GM21576 (cell line): ENCODE results near the gene CIROP.

Source experiments
- ATAC-seq: cut with Tn5 transposase; IDR thresholded peaks from one replicate; pipeline ENCODE4 v1.9.1; 2021; ENCODE audit warnings: mild to moderate bottlenecking, moderate library complexity; ENCODE audit not compliant: unreplicated experiment

Gene CIROP, protein sequence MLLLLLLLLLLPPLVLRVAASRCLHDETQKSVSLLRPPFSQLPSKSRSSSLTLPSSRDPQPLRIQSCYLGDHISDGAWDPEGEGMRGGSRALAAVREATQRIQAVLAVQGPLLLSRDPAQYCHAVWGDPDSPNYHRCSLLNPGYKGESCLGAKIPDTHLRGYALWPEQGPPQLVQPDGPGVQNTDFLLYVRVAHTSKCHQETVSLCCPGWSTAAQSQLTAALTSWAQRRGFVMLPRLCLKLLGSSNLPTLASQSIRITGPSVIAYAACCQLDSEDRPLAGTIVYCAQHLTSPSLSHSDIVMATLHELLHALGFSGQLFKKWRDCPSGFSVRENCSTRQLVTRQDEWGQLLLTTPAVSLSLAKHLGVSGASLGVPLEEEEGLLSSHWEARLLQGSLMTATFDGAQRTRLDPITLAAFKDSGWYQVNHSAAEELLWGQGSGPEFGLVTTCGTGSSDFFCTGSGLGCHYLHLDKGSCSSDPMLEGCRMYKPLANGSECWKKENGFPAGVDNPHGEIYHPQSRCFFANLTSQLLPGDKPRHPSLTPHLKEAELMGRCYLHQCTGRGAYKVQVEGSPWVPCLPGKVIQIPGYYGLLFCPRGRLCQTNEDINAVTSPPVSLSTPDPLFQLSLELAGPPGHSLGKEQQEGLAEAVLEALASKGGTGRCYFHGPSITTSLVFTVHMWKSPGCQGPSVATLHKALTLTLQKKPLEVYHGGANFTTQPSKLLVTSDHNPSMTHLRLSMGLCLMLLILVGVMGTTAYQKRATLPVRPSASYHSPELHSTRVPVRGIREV

DNA sequence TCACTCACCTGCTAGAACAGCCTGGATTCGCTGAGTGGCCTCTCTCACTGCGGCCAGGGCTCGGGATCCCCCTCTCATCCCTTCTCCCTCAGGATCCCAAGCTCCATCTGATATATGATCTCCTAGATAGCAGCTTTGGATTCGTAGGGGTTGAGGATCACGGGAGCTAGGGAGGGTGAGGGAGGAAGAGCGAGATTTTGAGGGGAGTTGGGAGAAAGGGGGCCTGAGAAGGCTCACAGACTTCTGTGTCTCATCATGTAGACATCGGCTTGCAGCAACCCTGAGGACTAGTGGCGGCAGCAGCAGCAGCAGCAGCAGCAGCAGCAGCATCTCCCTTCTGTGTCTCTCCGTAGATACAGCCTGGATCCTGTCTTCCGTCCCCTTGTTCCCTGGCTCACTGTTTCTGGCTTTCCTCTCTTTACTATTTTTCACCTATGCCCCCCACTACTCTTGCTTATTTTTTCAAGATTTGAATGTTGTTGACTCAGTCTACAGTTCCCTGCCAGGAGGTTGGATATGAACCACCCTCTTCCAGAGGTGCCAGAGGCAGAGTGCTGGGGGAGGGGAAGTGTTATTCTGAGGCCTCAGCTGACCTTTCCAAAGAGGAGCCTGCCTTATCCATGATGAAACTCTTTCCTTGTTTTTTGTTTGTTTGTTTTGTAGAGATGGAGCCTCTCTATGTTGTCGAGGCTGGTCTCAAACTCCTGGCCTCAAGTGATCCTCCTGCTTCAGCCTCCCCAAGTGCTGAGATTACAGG, at the start of gene CIROP:
Gene CIROP (minus strand): TSS at position 399 of the 757 bp plus-strand sequence. CDS start 69 bp downstream, at position 330.
- no peak for ATAC-seq

DNA sequence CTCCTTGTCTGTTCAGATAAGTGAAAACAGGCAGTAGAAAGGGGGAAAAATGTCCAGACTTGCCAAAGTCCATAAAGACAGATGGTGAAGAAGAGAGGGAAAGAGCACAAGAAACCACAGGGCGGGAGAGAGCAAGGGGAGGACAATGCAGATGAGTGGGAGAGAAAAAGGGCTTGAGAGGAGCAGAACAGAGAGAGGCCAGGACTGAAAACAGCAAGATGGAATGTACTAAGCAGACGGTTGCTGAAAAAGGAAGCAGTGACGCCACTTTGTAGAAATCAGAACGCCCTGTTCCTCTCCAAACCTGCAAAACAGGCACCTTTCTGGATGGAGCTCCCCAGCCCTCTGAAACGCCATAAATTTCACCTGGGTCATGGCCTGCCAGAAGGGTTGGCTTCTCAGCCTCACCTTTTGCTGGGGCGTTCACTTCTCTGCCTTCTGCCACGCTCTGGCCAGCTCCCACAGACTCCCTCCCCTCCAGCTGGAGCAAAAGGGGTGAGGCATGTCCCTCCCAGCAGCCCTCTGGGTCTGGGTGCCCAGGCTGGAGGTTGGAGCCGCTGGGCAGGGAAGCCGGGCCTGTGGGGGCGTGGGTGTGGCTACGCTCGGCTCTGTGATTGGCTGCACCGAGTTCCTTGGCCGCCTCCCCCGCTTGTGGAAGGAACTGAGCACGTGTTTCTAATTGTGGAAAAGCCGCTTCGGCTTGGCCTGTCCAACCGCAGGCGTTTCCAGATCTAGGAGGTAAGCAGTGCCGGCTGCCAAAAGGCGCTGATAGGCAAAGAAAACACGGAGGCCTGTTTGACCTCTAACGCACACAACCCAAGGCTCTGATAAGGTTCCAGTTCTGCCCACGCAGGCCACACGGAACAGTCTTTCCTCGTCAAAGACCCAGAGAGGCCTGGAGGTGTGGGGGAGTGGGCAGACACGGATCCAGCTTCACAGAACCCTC, 49.3 kb upstream of the CIROP start:
- ATAC-seq, result no peak

DNA sequence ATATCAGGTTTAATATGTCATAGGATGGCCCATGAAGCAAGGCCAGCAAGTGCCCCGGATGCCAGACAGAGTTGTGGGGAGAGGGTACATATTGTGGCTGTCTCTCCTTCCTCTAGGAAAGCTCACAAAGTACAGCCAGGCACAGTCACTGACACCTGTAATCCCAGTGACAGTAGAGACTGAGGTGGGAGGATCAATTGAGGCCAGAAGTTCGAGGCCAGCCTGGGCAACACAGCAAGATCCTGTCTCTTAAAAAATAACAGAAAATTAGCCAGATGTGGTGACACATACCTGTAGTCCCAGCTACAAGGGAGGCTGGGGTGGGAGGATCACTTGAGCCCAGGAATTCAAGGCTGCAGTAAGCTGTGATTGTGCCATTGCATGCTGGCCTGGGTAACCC, 46.6 kb upstream of the CIROP start:
- no peak for ATAC-seq

DNA sequence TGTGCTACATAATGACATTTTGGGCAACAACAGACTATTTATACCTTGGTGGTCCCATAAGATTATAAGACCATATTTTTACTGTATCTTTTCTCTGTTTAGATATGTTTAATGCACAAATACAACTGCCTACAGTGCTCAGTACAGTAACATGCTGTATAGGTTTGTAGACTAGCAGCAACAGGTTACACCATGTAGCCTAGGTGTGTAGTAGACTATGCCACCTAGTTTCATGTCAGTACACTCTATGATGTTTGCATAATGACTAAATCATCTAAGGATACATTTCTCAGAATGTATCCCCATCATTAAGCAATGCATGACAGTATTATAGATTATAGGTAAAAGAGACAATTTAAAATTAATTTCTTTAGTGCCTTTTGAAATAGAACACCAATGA, 45.0 kb upstream of the CIROP start:
- no peak for ATAC-seq

DNA sequence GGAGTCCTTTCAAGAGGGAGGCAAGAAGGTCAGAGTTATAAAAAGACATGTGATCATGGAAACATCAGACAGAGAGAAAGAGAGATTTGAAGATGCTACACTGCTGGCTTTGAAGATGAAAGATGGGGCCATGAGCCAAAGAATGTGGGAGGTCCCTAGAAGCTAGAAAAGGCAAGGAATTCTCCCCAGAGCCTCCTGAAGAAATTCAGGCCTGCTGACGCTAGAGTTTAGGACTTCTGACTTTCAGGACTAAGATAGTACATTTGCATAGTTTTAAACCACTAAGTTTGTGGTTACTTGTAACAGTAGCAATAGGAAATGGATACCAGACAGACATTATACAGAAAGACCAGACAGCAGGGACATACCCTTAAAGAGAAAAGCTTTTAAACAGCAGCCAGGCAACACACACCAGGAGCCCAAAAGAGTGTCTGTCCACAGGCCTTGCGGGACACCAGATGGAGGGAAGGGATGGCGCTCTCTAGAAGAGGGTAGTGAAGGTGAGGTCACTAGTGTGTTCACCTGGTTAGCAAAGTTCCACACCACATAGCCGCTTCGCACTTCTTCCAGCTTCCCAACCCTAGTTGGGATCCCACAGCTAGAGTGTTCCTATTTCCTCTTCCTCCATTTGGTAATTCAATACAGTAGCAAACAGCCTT, 43.9 kb upstream of the CIROP start:
- no peak for ATAC-seq

DNA sequence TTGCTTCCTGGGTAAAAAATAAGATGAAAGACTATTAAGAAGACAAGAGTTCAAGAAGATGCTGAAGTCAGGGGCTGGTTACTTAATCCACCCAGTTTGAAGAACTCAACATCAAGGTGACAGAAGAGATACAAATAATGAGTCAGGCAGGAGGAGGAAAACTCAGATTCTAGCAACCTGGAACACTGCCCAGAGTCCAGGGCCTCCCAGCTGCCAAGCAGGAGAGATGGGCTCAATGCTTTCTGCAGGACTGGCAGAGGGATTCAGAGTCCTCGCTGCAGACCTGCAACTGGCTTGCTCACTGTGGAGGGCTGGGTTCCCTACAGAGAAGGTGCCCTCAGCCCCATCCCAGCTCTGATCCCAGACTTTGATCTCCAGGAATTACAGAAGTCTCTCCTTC, 42.9 kb upstream of the CIROP start:
- no peak for ATAC-seq

DNA sequence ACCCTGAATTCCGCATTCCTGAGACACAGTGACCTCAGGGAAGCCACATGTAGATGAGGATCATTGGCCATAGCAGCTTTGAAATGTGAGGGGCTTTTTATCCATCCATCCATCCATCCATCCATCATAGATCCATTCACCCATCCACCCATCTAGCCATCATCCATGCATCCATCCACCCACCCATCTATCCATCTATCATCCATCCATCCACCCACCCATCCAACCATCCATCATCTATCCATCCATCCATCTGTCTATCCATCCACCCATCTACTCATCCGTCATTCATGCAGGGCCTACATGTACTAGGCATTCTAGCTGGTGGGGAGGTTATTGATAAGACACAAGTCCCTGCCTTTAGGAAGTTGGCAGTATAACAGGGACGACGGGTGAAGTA, 42.2 kb upstream of the CIROP start:
- no peak for ATAC-seq

DNA sequence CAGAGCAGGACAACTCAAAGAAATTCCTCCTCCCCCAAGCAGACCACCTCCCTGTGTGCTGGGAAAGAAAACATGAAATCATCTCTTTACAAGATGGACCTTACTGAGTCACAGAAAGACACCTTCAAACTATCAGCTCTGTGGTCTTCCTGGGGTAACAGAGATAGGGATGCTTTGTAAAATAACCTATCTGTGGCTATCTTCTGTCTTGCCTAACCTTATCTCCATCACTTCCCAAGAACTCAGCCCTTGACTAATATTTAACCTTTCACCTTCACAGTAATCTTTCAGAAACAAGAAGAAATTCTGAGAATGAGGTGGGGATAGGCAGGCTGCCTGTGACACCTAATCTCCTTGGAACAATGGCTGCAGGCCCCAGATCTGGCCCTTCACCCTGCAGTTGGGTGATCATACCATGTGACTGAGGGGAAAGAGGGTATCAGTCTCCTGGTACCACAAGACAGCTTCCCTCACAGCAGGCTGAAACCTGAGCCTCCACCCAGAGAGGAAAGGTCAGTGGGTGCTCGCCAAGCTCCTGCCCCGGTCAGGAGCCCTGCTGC, 41.6 kb upstream of the CIROP start:
- ATAC-seq, result no peak

DNA sequence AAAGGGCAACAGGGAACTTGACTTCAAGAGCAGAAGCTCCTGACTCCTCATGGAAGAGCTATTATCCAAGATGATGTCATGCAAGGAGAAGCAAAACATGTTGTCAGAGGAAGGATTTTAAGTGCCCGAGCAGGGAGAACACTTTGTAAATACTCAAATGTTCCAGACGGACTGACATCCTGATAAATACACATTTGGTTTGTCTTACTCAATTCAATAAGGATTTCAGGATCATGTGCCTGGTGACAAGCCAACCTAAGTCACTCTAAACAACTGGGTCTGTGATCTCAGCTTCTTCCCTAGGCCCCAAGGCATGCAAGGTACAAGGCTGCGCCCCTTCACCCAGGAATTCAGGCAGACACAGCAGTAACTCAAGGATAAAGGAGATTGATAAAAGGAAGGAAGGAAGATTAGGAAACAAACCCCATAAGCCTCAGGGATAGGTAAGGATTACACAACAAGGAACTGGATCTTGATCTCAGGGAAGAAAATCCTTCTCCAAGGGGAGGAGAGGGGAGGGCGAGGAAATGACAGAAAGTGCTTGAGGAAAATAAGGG, 41.1 kb upstream of the CIROP start:
- ATAC-seq, result no peak

DNA sequence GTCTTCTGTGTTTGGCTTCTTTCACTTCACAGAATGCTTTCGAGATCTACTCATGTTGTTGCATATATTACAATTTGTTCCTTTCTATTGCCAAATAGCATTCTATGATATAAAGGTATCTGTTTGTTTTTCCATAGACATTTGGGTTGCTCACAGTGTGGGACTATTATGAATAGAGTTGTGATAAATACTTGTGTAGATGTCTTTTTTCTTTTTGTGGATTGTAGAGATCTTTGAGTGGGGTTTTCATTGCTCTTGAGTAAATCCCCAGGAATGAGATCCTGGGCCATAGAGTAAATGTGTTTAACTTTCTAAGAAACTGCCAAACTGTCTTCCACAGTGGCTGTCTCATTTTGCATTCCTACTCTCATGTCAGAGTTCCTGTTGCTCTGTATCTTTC, 39.1 kb upstream of the CIROP start:
- no peak for ATAC-seq

DNA sequence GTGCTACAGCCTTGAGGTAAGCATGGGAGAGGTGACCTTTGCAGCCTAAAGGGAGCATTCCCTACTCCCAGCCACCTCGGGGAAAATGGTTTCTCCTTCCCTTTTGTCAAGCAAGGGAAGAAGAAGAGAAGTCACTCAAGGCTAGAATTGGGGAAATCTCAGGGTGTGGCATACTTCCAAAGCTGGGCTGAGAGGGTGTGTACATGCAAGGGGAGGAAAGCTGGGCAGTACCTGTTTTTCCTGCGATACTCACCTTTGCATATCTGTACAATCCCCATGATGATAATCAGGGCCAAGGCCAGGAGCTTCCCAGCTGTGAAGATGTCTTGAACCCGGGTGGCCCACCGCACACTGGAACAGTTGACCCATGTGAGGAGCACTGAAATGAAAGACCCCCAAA, 38.0 kb upstream of the CIROP start:
- ATAC-seq, result no peak

DNA sequence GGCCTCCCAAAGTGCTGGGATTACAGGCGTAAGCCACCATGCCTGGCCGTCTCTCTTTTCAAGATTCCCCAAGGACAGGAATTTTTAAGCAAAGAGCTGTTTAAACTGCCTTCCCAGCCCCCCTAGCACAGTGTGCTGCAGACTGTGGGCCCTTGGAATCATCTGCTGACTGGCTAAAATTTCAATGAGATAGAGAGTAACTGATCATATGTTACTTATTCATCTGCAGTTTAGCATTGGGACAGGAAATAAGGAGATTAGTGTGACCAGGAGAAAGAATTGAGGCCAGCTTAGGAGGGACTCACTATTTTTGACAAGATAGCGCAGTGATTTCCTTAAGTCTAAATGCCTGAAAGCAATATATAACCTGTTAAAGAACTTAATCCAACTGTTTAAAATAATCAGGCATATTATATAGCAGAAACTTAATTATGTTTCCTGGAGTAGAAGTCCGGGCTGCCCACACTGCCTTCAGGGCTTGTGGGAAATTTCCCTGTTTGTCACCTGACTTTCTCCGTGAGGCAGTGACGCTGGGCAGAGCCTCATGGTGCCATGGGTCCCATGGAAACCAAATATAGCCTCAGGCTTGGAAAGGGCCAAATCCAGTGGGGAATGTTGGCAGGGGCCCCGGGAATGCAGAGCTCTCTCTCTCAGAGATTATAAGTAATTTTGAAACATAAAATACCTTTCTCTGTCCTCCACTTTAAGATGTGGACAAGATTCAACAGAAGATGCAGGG, 37.1 kb upstream of the CIROP start:
- ATAC-seq, result no peak

DNA sequence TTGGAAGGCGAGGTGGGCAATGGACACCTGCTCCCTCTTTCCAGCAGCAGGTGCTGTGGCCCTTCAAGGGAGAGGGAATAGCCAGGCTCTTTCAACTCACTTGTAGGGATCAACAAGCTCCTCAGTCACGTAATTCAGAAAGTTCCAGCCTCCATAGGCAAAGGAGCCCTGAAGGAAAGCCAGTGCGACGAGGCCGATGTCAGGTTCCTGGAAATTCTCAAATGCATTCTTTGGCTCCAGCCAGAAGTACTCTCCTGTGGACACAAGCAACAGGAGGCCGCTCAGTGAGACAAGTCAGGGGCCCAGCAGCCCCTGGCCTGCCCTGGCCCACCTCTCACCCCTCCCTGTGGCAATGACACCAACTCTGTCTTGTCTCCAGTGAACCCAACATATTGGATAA, 35.6 kb upstream of the CIROP start:
- no peak for ATAC-seq

DNA sequence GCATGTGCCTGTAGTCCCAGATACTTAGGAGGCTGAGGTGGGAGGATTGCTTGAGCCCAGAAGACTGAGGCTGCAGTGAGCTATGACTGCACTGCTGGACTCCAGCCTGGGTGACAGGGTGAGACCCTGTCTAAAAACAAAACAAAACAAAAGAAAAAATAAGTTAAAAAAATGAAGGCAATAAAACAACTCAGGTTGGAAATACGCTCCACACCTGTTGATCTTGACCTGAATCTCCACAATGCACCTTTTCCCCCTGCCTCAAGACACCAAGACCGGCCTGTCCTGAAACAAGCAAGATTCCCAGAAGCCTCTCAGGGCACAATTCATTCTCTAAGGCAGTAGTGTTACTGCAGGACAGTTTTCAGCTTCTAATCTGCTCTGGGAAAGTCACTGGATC, 35.1 kb upstream of the CIROP start:
- ATAC-seq, result no peak

DNA sequence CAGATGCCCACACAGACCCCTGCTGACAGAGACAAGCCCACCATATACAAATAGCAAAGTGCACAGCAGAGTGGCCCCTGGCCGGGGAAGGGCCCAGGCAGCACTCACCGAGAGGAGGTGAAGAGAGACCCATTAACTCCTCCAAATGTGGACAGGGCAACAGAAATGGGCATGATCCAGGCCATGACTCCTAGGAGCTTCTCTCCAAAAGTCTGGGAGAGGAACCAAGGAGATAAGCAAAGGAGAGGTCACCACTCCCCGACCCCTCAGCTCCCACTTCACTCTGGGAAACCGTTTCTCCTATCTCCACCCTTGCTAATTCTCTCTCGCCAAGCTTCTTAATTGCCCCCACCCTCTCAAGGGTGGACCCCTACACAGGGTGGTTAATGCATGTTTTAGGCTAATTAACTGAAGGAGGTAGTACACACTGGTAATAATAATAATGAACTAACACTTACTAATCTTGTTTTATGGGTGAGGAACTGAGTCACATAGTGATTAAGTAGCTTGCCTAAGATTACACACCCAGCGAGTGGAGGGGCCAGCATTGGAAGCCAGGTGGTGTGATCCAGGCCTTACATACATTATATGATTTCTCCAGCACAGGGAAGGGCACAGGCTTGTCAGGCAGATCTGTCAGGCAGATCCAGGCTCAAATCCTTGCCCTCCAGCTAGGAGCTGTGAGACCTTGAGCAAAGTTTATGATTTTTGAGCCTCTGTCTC, 33.2 kb upstream of the CIROP start:
- no peak for ATAC-seq

DNA sequence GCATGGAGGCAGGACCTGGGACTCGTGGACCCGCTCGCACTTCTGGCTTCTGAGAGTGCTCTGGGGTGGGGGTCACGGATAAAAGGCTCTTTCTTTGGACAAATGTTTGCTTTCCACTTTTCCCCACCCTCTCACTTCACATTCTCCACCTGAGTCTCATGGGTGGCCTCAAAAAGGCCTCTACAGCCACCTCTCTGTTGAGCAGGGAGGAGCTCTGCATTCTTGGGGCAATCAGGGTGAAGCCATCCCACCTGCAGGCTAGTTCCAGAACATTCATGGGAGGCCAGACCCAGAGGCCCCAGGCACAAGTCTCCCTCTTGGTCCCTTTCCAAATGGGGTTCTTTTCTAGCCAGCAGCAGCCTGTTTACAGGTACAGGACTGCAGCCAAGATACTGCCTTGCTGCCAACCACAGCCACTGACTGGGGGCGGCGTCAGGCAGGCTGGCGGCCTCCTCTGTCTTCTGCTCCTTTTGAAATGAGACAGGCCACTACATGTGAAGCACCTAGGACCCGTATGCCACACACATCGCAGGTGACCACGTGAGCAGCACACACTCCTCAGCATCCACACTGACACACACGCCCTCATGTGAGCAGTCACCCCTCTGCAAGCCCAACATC, 32.5 kb upstream of the CIROP start:
- ATAC-seq, result no peak

DNA sequence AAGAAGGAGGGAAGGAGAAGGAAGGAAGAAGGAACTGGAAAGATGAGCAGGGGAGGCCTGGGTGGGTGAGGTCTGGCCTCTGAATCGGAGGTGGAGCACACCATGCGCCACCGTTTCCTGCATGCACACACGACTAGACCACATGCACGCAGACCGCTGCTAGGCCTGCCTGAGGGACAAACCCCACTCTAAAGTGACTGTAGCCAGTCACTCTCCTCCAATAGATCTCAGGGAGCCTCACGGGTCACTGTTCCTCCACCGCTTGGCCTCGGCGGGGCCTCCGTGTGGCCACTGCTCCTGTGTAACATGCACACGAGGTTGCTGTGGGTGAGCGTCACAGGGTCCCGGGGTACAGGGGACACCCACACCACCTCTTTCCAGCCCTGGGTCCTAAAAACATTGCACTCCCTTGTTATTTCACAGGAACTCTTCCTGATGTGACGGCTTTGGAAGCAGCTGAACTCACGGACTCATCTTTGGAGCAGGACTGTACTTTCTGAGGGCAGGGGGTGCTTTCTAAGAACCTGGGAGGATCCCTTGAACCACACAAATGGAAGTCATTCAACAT, 31.9 kb upstream of the CIROP start:
- no peak for ATAC-seq
